Parathyroid adenoma (tissue), 2 donors: ENCODE results near the gene BIN1.

Experiments used
- H2AFZ ChIP-seq: fragments of 300-600 bp; sonication (generic); one replicate; pipeline ENCODE4 v1.7.0; 2017; ENCODE audit warnings: antibody characterized with exemption, mild to moderate bottlenecking
- H3K27ac ChIP-seq: fragments of 300-600 bp; sonication (generic); one replicate; pipeline ENCODE4 v1.7.0; 2017
- H3K27me3 ChIP-seq: fragments of 300-600 bp; sonication (generic); one replicate; pipeline ENCODE4 v1.7.0; 2017; ENCODE audit warnings: low read length; ENCODE audit not compliant: control insufficient read depth, insufficient read depth
- H3K36me3 ChIP-seq: fragments of 300-600 bp; sonication (generic); one replicate; pipeline ENCODE4 v1.7.0; 2017; ENCODE audit warnings: low read length; ENCODE audit not compliant: control insufficient read depth, insufficient read depth
- H3K4me1 ChIP-seq: fragments of 300-600 bp; sonication (generic); one replicate; pipeline ENCODE4 v1.7.0; 2017; ENCODE audit warnings: control low read depth
- H3K4me2 ChIP-seq: fragments of 300-600 bp; sonication (generic); one replicate; pipeline ENCODE4 v1.7.0; 2017; ENCODE audit warnings: low read length
- H3K4me3 ChIP-seq: fragments of 300-600 bp; sonication (generic); one replicate; pipeline ENCODE4 v1.7.0; 2017; ENCODE audit warnings: low read depth, low read length
- H3K79me2 ChIP-seq: fragments of 300-600 bp; sonication (generic); one replicate; pipeline ENCODE4 v1.7.0; 2017; ENCODE audit warnings: control low read depth
- H3K9ac ChIP-seq: fragments of 300-600 bp; sonication (generic); one replicate; pipeline ENCODE4 v1.7.0; 2017; ENCODE audit warnings: mild to moderate bottlenecking
- H3K9me3 ChIP-seq: fragments of 300-600 bp; sonication (generic); one replicate; pipeline ENCODE4 v1.7.0; 2017; ENCODE audit warnings: low read length; ENCODE audit not compliant: control insufficient read depth
- CTCF ChIP-seq: fragments of 300-600 bp; sonication (generic); IDR thresholded peaks from one replicate; pipeline ENCODE4 v1.7.0; 2017; ENCODE audit warnings: antibody characterized with exemption, mild to moderate bottlenecking
- donor health status: primary hyperparathyroidism.

Gene BIN1

GRCh38 chr2:127106457-127106990, 430 bp downstream of the BIN1 start:
- peaks cover 26% of the 10 kb centered on the region for H3K4me1 ChIP-seq
- peak overlapping the region; percentile 76 for H3K4me3 ChIP-seq
- peak overlapping the region; percentile 80 for H3K27ac ChIP-seq
- no peaks in the 10 kb centered on the region for H3K9me3 ChIP-seq
- no peak for TF ChIP-seq CTCF
- H2AFZ ChIP-seq: peak overlapping the region; percentile 84
- H3K9ac ChIP-seq: peak overlapping the region; percentile 56
- no peaks in the 10 kb centered on the region for H3K36me3 ChIP-seq
- peak overlapping the region; percentile 94 for H3K4me2 ChIP-seq
- H3K27me3 ChIP-seq: no peaks in the 10 kb centered on the region
- peaks cover 39% of the 10 kb centered on the region for H3K79me2 ChIP-seq

GRCh38 chr2:127105656-127106456, 1.1 kb downstream of the BIN1 start:
- Histone ChIP-seq H3K27me3 (no peaks in the 10 kb centered on the region), H2AFZ (peak overlapping the region; percentile 84), H3K4me1 (peaks cover 26% of the 10 kb centered on the region), H3K9ac (peak overlapping the region; percentile 56), H3K79me2 (peaks cover 46% of the 10 kb centered on the region), H3K36me3 (no peaks in the 10 kb centered on the region), H3K4me3 (peak overlapping the region; percentile 76), H3K27ac (peak overlapping the region; percentile 80), H3K4me2 (peak overlapping the region; percentile 94), H3K9me3 (no peaks in the 10 kb centered on the region)
- TF ChIP-seq CTCF: no peak

- Histone ChIP-seq H3K36me3 (no peaks in the 10 kb centered on the region), H3K4me2 (peak overlapping the region; percentile 94), H3K9me3 (no peaks in the 10 kb centered on the region), H3K79me2 (peaks cover 53% of the 10 kb centered on the region), H3K4me3 (peak overlapping the region; percentile 76), H3K27ac (peak overlapping the region; percentile 80), H3K9ac (no peak overlapping the region), H2AFZ (peak overlapping the region; percentile 84), H3K27me3 (no peaks in the 10 kb centered on the region), H3K4me1 (peaks cover 26% of the 10 kb centered on the region)
- TF ChIP-seq CTCF: no peak
Observed at GRCh38 chr2:127104881-127105655, 1.9 kb downstream of the BIN1 start.

GRCh38 chr2:127104166-127104660, 2.7 kb downstream of the BIN1 start:
- no peak for TF ChIP-seq CTCF
- Histone ChIP-seq H3K27ac (peak overlapping the region; percentile 80), H3K4me3 (no peak overlapping the region), H3K79me2 (peaks cover 59% of the 10 kb centered on the region), H3K36me3 (no peaks in the 10 kb centered on the region), H3K27me3 (no peaks in the 10 kb centered on the region), H3K9me3 (no peaks in the 10 kb centered on the region), H3K4me1 (peaks cover 26% of the 10 kb centered on the region), H3K4me2 (no peak overlapping the region), H2AFZ (no peak overlapping the region), H3K9ac (no peak overlapping the region)
